AG04449 (cell line): Measurements from ENCODE around the gene TREML2.

Experiments used
- CTCF ChIA-PET: fragments of 350-600 bp; formaldehyde crosslinking; extraction: SDS; loops from one replicate; lab custom pipeline; 2021; ENCODE audit warnings: antibody characterized with exemption; lab: Yijun Ruan, JAX
- POLR2A ChIA-PET: fragments of 400-600, 350-600 bp; formaldehyde crosslinking; extraction: SDS; loops from one replicate; lab custom pipeline; 2020; ENCODE audit warnings: antibody characterized with exemption, inconsistent platforms; lab: Yijun Ruan, JAX
- DNase-seq: peaks from one replicate; pipeline ENCODE4 v3.0.0-alpha.2; 2010; ENCODE audit warnings: low read depth, low spot score
- H3K4me3 ChIP-seq: 2 replicates; pipeline ENCODE4 v1.5.1; 2011; ENCODE audit warnings: low read depth, mild to moderate bottlenecking, control low read depth, low read length
- CTCF ChIP-seq: IDR thresholded peaks from one replicate; pipeline ENCODE4 v1.5.1; 2011; ENCODE audit warnings: mild to moderate bottlenecking, moderate library complexity, low read length, control low read depth, inconsistent platforms; ENCODE audit not compliant: insufficient read depth; ENCODE audit errors: missing control alignments

TREML2 gene

GRCh38 chr6:41176189-41176588 is 24.8 kb downstream of the TREML2 start:
- no peak overlapping the region for H3K4me3 ChIP-seq
- no peak for DNase-seq
- POLR2A ChIA-PET = no interaction called here
- no peak for TF ChIP-seq CTCF
- CTCF ChIA-PET = no interaction called here

GRCh38 chr6:41175084-41175483 is 25.9 kb downstream of the TREML2 start:
- CTCF ChIA-PET = no interaction called here
- POLR2A ChIA-PET = no interaction called here
- TF ChIP-seq CTCF = no peak
- no peak overlapping the region for H3K4me3 ChIP-seq
- no peak for DNase-seq

GRCh38 chr6:41174610-41175009 is 26.3 kb downstream of the TREML2 start:
- H3K4me3 ChIP-seq = no peak overlapping the region
- TF ChIP-seq CTCF = no peak
- CTCF ChIA-PET = interaction anchor here (1.9 kb wide), 1 partner anchor 8 kb away, joined by 6 read pairs; no protein-coding TSS in a partner anchor
- no peak for DNase-seq
- POLR2A ChIA-PET = no interaction called here

- DNase-seq = no peak
- no peak for TF ChIP-seq CTCF
- ChIA-PET POLR2A (no interaction called here), CTCF (no interaction called here)
- H3K4me3 ChIP-seq = no peak overlapping the region
Measured at GRCh38 chr6:41171908-41172307, 29.0 kb downstream of the TREML2 start.

GRCh38 chr6:41170547-41171160 is 30.3 kb downstream of the TREML2 start:
- CTCF ChIA-PET = interaction anchor here (1.4 kb wide), 1 partner anchor 11 kb away, joined by 5 read pairs; no protein-coding TSS in a partner anchor
- TF ChIP-seq CTCF = no peak
- DNase-seq = no peak
- H3K4me3 ChIP-seq = no peak overlapping the region
- POLR2A ChIA-PET = no interaction called here

GRCh38 chr6:41167173-41167963 is 33.6 kb downstream of the TREML2 start:
- H3K4me3 ChIP-seq = no peak overlapping the region
- TF ChIP-seq CTCF = no peak
- DNase-seq = no peak
- CTCF ChIA-PET = no interaction called here
- POLR2A ChIA-PET = no interaction called here
